Activated T-helper 1 cell treated with anti-CD3 and anti-CD28 coated beads, Interleukin-12 subunit alpha, Interleukin-12 subunit beta, Interleukin-2, Interleukin-4 antibody, amounts not matched to agents 30 ng/mL and 10 ng/mL and 1 ng/mL, durations not matched to agents 14 hours and 24 hours and 36 hours (primary cell): ENCODE results near the gene CACNA1B. TPM values are rescaled to one million over a fixed set of nuclear protein-coding genes. Genes with fewer than 3 reads are reported as not detected.
"Not testable (repeated sequence)": the region's sequence is repeated elsewhere in the genome, so short reads cannot be mapped to it uniquely, and the experiment has no call there.

ENCODE experiments used
- DNase-seq: peaks from one replicate; pipeline ENCODE4 v3.0.0; 2021; ENCODE audit warnings: low spot score
- H3K27ac Mint-ChIP-seq: one replicate; pipeline ENCODE4 v1.8.0; 2021; ENCODE audit warnings: mild to moderate bottlenecking, mixed read lengths
- H3K27me3 Mint-ChIP-seq: one replicate; pipeline ENCODE4 v1.8.0; 2022; ENCODE audit warnings: mild to moderate bottlenecking, moderate library complexity, mixed read lengths; ENCODE audit not compliant: insufficient read depth
- H3K36me3 Mint-ChIP-seq: one replicate; pipeline ENCODE4 v1.8.0; 2021; ENCODE audit warnings: low read depth, mixed read lengths
- H3K4me1 Mint-ChIP-seq: one replicate; pipeline ENCODE4 v1.8.0; 2021; ENCODE audit warnings: low read depth, mixed read lengths
- H3K4me3 Mint-ChIP-seq: one replicate; pipeline ENCODE4 v1.8.0; 2021; ENCODE audit warnings: mild to moderate bottlenecking, moderate library complexity, mixed read lengths
- H3K9me3 Mint-ChIP-seq: one replicate; pipeline ENCODE4 v1.8.0; 2021; ENCODE audit warnings: mixed read lengths
- intact Hi-C: fragments of 100-400 bp; cut with micrococcal nuclease; formaldehyde crosslinking; loops from one replicate; pipeline ENCODE4 v1.15.1; 2024
- total RNA-seq: library from RNA; stranded (reverse); gene quantifications from 2 replicates; pipeline ENCODE4 v1.2.3, GENCODE V29; 2022

The CACNA1B gene
- total RNA-seq, 1 donor from 2014 or later: not detected

GRCh38 chr9:138009803-138010690 is 132.5 kb downstream of the CACNA1B start:
- Mint-ChIP-seq H3K27me3 (no peaks in the 10 kb centered on the region), H3K4me3 (no peak overlapping the region), H3K4me1 (no peaks in the 10 kb centered on the region), H3K27ac (no peak overlapping the region), H3K9me3 (no peaks in the 10 kb centered on the region), H3K36me3 (no peaks in the 10 kb centered on the region)
- no peak for DNase-seq
- intact Hi-C loops: no loop called here

GRCh38 chr9:138010861-138011260 is 133.3 kb downstream of the CACNA1B start:
- no peak for DNase-seq
- H3K27ac Mint-ChIP-seq: no peak overlapping the region
- intact Hi-C loops: no loop called here
- H3K4me3 Mint-ChIP-seq: no peak overlapping the region
- H3K9me3 Mint-ChIP-seq: no peaks in the 10 kb centered on the region
- no peaks in the 10 kb centered on the region for H3K27me3 Mint-ChIP-seq
- H3K36me3 Mint-ChIP-seq: no peaks in the 10 kb centered on the region
- no peaks in the 10 kb centered on the region for H3K4me1 Mint-ChIP-seq

GRCh38 chr9:138011951-138012500 is 134.4 kb downstream of the CACNA1B start:
- Mint-ChIP-seq H3K27ac (no peak overlapping the region), H3K27me3 (no peaks in the 10 kb centered on the region), H3K9me3 (no peaks in the 10 kb centered on the region), H3K36me3 (no peaks in the 10 kb centered on the region), H3K4me1 (no peaks in the 10 kb centered on the region), H3K4me3 (no peak overlapping the region)
- intact Hi-C loops: no loop called here
- DNase-seq: no peak

- no peaks in the 10 kb centered on the region for H3K9me3 Mint-ChIP-seq
- DNase-seq: no peak
- intact Hi-C loops: no loop called here
- no peak overlapping the region for H3K27ac Mint-ChIP-seq
- H3K4me1 Mint-ChIP-seq: no peaks in the 10 kb centered on the region
- H3K36me3 Mint-ChIP-seq: no peaks in the 10 kb centered on the region
- no peak overlapping the region for H3K4me3 Mint-ChIP-seq
- H3K27me3 Mint-ChIP-seq: no peaks in the 10 kb centered on the region
Observed at GRCh38 chr9:138013273-138013672, 135.7 kb downstream of the CACNA1B start.

DNA sequence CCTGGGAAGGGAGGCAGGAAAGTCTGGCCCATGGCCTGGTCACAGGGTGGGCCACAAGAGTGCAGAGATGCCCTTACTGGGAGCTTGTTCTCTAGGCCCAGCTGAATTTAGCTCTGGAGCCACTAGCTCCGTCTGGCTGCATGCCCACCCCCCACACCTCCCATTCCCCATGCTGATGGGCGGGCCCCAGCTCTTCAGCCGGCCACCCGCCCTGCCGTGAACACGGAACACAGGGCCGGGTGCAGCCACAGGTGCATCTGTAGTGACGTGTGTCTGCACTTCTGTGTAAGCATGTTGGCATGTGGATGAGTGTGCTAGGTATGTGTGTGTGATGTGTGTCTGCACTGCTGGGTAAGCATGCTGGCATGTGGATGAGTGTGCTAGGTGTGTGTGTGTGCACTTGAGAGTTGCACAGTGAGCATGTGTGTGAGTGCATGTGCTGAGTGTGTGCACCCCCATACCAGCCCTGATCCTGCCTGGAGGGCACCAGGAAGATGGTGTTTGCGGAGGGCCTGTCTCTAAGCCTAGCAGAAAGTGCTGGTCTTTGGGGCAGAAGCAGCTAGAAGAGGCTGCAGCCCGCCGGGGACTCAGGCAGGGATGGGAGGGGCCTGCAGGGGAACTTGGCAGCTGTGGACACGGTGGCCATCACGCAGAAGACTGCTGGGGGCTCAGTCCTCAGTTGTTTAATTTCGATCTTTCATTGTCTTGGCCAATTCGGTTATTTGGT is 136.4 kb downstream of the CACNA1B start:
- Mint-ChIP-seq H3K36me3 (no peaks in the 10 kb centered on the region), H3K27me3 (no peaks in the 10 kb centered on the region), H3K9me3 (no peaks in the 10 kb centered on the region), H3K4me1 (no peaks in the 10 kb centered on the region), H3K4me3 (no peak overlapping the region), H3K27ac (no peak overlapping the region)
- no peak for DNase-seq
- intact Hi-C loops: no loop called here

GRCh38 chr9:138014563-138014945 is 137.0 kb downstream of the CACNA1B start:
- H3K27me3 Mint-ChIP-seq: no peaks in the 10 kb centered on the region
- H3K36me3 Mint-ChIP-seq: no peaks in the 10 kb centered on the region
- no peaks in the 10 kb centered on the region for H3K4me1 Mint-ChIP-seq
- no peak for DNase-seq
- H3K4me3 Mint-ChIP-seq: no peak overlapping the region
- intact Hi-C loops: no loop called here
- no peaks in the 10 kb centered on the region for H3K9me3 Mint-ChIP-seq
- no peak overlapping the region for H3K27ac Mint-ChIP-seq

- intact Hi-C loops: no loop called here
- no peak for DNase-seq
Observed at GRCh38 chr9:138015021-138015829, 137.6 kb downstream of the CACNA1B start.

GRCh38 chr9:138016406-138017187 is 139.0 kb downstream of the CACNA1B start:
- no peak for DNase-seq
- H3K36me3 Mint-ChIP-seq: no peaks in the 10 kb centered on the region
- no peaks in the 10 kb centered on the region for H3K4me1 Mint-ChIP-seq
- H3K27ac Mint-ChIP-seq: no peak overlapping the region
- intact Hi-C loops: no loop called here
- no peaks in the 10 kb centered on the region for H3K9me3 Mint-ChIP-seq
- H3K4me3 Mint-ChIP-seq: no peak overlapping the region
- peaks cover 2% of the 10 kb centered on the region for H3K27me3 Mint-ChIP-seq

More at GRCh38 chr9:138015021-138015829, 137.6 kb downstream of the CACNA1B start:
- Mint-ChIP-seq H3K4me3 (no peak overlapping the region), H3K4me1 (no peaks in the 10 kb centered on the region), H3K27me3 (no peaks in the 10 kb centered on the region), H3K36me3 (no peaks in the 10 kb centered on the region), H3K27ac (no peak overlapping the region), H3K9me3 (no peaks in the 10 kb centered on the region)

DNA sequence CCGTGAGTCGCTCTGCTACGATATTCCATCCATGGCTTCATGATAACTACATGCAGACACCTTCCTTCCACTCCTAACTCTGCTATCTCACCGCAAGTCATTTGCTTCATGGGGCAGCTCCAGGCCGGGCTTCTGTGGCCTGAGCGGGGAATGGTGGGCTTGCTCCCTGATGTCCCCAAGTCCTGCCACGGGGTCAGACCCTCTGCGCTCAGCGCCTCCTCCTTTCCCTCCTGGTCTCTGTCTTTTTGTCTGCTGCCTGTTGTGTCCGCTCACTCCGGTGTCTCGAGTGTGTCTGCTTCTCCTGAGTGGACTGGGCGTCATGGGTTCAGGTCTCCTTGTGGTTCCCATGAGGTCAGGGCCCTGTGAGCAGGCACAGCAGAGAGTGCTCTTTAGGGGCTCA is 139.6 kb downstream of the CACNA1B start:
- H3K9me3 Mint-ChIP-seq: no peaks in the 10 kb centered on the region
- no peak for DNase-seq
- H3K4me3 Mint-ChIP-seq: no peak overlapping the region
- peaks cover 6% of the 10 kb centered on the region for H3K27me3 Mint-ChIP-seq
- no peaks in the 10 kb centered on the region for H3K36me3 Mint-ChIP-seq
- intact Hi-C loops: no loop called here
- H3K4me1 Mint-ChIP-seq: no peaks in the 10 kb centered on the region
- no peak overlapping the region for H3K27ac Mint-ChIP-seq

DNA sequence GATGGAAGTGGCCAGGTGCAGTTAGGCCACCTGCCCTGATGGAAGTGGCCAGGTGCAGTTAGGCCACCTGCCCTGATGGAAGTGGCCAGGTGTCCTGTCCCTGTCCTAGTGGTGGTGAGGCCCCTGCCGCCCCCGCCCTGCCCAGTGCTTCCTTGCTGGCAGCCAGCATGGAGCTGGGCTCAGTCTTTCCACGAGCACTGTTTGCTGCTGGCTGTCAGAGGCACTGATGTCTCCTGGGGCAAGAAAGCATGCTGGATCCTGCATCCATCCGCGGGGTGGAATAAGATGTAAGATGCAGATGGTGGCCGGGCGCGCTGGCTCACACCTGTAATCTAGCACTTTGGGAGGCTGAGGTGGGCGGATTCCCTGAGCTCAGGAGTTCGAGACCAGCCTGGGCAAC is 141.9 kb downstream of the CACNA1B start:
- DNase-seq, H3K9me3 Mint-ChIP-seq, intact Hi-C loops, H3K4me3 Mint-ChIP-seq, H3K4me1 Mint-ChIP-seq, H3K27ac Mint-ChIP-seq, H3K27me3 Mint-ChIP-seq, H3K36me3 Mint-ChIP-seq: not testable (repeated sequence)

DNA sequence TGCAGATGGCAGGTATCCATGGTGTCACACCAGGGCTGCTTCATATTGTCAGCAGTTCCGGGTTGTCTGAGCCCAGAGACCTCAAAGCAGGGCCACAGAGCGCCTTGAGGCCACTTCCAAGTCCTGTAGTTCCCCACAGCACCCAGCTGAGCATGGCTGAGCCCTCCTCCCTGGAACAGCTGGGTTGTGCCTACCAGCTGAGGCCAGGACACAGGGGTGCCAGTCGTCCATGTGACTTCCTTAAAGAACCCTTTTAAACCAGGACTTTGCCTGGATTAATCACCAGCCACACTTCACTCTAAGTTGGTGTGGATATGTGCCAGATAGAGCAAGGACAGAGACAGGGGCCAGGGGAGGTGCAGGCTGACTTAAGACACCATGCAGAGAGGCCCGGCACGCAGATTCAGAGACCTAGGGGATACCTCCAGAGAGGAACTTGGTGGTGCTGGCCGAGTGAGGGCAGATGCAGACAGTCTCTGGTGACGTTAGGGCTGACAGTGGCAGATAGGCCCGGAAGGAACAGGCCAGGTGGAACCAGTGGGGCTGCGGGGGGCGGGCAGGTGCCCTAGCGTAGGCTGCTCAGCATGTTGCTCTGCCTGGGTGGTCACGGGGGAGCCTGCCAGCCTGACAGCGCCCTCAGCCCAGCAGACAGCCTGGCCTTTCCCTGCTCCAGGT is 142.7 kb downstream of the CACNA1B start:
- Mint-ChIP-seq H3K4me1 (no peaks in the 10 kb centered on the region), H3K27ac (no peak overlapping the region), H3K36me3 (no peaks in the 10 kb centered on the region), H3K9me3 (no peaks in the 10 kb centered on the region), H3K27me3 (peaks cover 14% of the 10 kb centered on the region), H3K4me3 (no peak overlapping the region)
- DNase-seq: no peak
- intact Hi-C loops: no loop called here

GRCh38 chr9:138020795-138021182 is 143.2 kb downstream of the CACNA1B start:
- H3K27me3 Mint-ChIP-seq: peaks cover 14% of the 10 kb centered on the region
- intact Hi-C loops: no loop called here
- no peaks in the 10 kb centered on the region for H3K36me3 Mint-ChIP-seq
- DNase-seq: no peak
- no peak overlapping the region for H3K4me3 Mint-ChIP-seq
- H3K27ac Mint-ChIP-seq: no peak overlapping the region
- no peaks in the 10 kb centered on the region for H3K9me3 Mint-ChIP-seq
- no peaks in the 10 kb centered on the region for H3K4me1 Mint-ChIP-seq
